GM23338 (cell line): ENCODE data around the gene EMSY. TPM values are rescaled to one million over a fixed set of nuclear protein-coding genes. Genes with fewer than 3 reads are reported as not detected.

Experiments used
- ATAC-seq: fragments of 200-7000 bp; cut with Tn5 transposase; 3 replicates; pipeline ENCODE4 v1.9.1; 2020
- DNase-seq: peaks from one replicate; pipeline ENCODE4 v3.0.0-alpha.2; 2015; ENCODE audit warnings: low spot score
- H2AFZ ChIP-seq: fragments of 200-600 bp; sonication (generic); 2 replicates; pipeline ENCODE4 v1.8.0; 2016; ENCODE audit warnings: antibody characterized with exemption, mild to moderate bottlenecking, moderate library complexity
- H3F3A ChIP-seq: fragments of 200-600 bp; sonication (generic); replicated peaks from 2 replicates; pipeline ENCODE4 v1.8.0; 2017; ENCODE audit warnings: antibody characterized with exemption, mixed run types, low read depth
- H3K27ac ChIP-seq: fragments of 200-600 bp; sonication (generic); 2 replicates; pipeline ENCODE4 v1.6.1; 2016; ENCODE audit warnings: low read depth
- H3K27me3 ChIP-seq: fragments of 200-600 bp; sonication (generic); 2 replicates; pipeline ENCODE4 v1.8.0; 2016; ENCODE audit warnings: mild to moderate bottlenecking, mixed run types, moderate library complexity; ENCODE audit not compliant: insufficient read depth
- H3K36me3 ChIP-seq: fragments of 200-600 bp; sonication (generic); 2 replicates; pipeline ENCODE4 v1.8.0; 2016; ENCODE audit warnings: mild to moderate bottlenecking; ENCODE audit not compliant: insufficient read depth
- H3K4me1 ChIP-seq: fragments of 200-600 bp; sonication (generic); 2 replicates; pipeline ENCODE4 v1.8.0; 2016; ENCODE audit warnings: mild to moderate bottlenecking, moderate library complexity; ENCODE audit not compliant: insufficient read depth
- H3K4me2 ChIP-seq: fragments of 200-600 bp; sonication (generic); 2 replicates; pipeline ENCODE4 v1.7.1; 2017; ENCODE audit warnings: mixed run types
- H3K4me3 ChIP-seq: fragments of 200-600 bp; sonication (generic); 2 replicates; pipeline ENCODE4 v1.6.1; 2016; ENCODE audit warnings: mixed run types
- H3K79me2 ChIP-seq: fragments of 200-600 bp; sonication (generic); replicated peaks from 2 replicates; pipeline ENCODE4 v1.8.0; 2017; ENCODE audit warnings: mild to moderate bottlenecking; ENCODE audit not compliant: insufficient read depth
- H3K9me2 ChIP-seq: fragments of 200-600 bp; sonication (generic); 2 replicates; pipeline ENCODE4 v1.8.0; 2017; ENCODE audit not compliant: insufficient read depth
- H4K20me1 ChIP-seq: fragments of 200-600 bp; sonication (generic); replicated peaks from 2 replicates; pipeline ENCODE4 v1.8.0; 2017; ENCODE audit warnings: mild to moderate bottlenecking; ENCODE audit not compliant: insufficient read depth
- H3K27ac Mint-ChIP-seq: 2 replicates; pipeline ENCODE4 v1.8.0; 2020; ENCODE audit warnings: inconsistent platforms, mild to moderate bottlenecking, moderate library complexity, mixed read lengths
- H3K27me3 Mint-ChIP-seq: 3 replicates; pipeline ENCODE4 v1.8.0; 2022; ENCODE audit warnings: low read depth, mild to moderate bottlenecking, moderate library complexity, mixed read lengths, inconsistent platforms; ENCODE audit not compliant: insufficient read depth, poor library complexity
- H3K36me3 Mint-ChIP-seq: 3 replicates; pipeline ENCODE4 v1.8.0; 2021; ENCODE audit warnings: low read depth, mild to moderate bottlenecking, inconsistent platforms, moderate library complexity, mixed read lengths
- H3K4me1 Mint-ChIP-seq: 3 replicates; pipeline ENCODE4 v1.8.0; 2020; ENCODE audit warnings: mild to moderate bottlenecking, inconsistent platforms, mixed read lengths
- H3K4me3 Mint-ChIP-seq: 3 replicates; pipeline ENCODE4 v1.8.0; 2021; ENCODE audit warnings: moderate library complexity, mild to moderate bottlenecking, inconsistent platforms, mixed read lengths
- H3K9me3 Mint-ChIP-seq: 3 replicates; pipeline ENCODE4 v1.8.0; 2020; ENCODE audit warnings: moderate library complexity, mild to moderate bottlenecking, inconsistent platforms, mixed read lengths
- CREB1 ChIP-seq: fragments of 250-450 bp; sonication (Bioruptor Pico); IDR thresholded peaks from 2 replicates; pipeline ENCODE4 v1.5.0; 2020; ENCODE audit warnings: low read depth, mild to moderate bottlenecking, moderate library complexity
- CTCF ChIP-seq, 2 experiments: fragments of 200-600 bp in 1 of 2; sonication (generic) in 1 of 2; conservative IDR thresholded peaks; 2 replicates each; pipeline versions ENCODE4 v1.5.1 to v1.6.1; 2016 to 2017; ENCODE audit warnings: antibody characterized with exemption in 2 of 2, low read depth in 2 of 2, mild to moderate bottlenecking in 2 of 2, moderate library complexity in 1 of 2
- EZH2 ChIP-seq: fragments of 200-600 bp; sonication (generic); IDR thresholded peaks from one replicate; pipeline ENCODE4 v1.8.0; 2017; ENCODE audit warnings: antibody characterized with exemption, mild to moderate bottlenecking, low read depth; ENCODE audit not compliant: unreplicated experiment
- EZH2phosphoT487 ChIP-seq: fragments of 200-600 bp; sonication (generic); IDR thresholded peaks from one replicate; pipeline ENCODE4 v1.8.1; 2018; ENCODE audit warnings: antibody characterized with exemption; ENCODE audit not compliant: unreplicated experiment
- JUNB ChIP-seq: IDR thresholded peaks from one replicate; pipeline ENCODE4 v1.6.1; 2016; ENCODE audit warnings: antibody characterized with exemption; ENCODE audit not compliant: unreplicated experiment
- NANOG ChIP-seq: IDR thresholded peaks from 2 replicates; pipeline ENCODE4 v1.6.1; 2016; ENCODE audit warnings: antibody characterized with exemption, borderline replicate concordance
- POLR2AphosphoS5 ChIP-seq: IDR thresholded peaks from 2 replicates; pipeline ENCODE4 v1.6.1; 2016; ENCODE audit warnings: antibody characterized with exemption, low read depth
- STAT1 ChIP-seq: IDR thresholded peaks from one replicate; pipeline ENCODE4 v1.6.1; 2016; ENCODE audit warnings: antibody characterized with exemption; ENCODE audit not compliant: unreplicated experiment
- ZNF114 ChIP-seq: fragments of 250-450 bp; sonication (Bioruptor Pico); IDR thresholded peaks from 2 replicates; pipeline ENCODE4 v1.5.0; 2020; ENCODE audit warnings: mild to moderate bottlenecking, moderate library complexity
- ZNF331 ChIP-seq: fragments of 250-450 bp; sonication (Bioruptor Pico); IDR thresholded peaks from 2 replicates; pipeline ENCODE4 v1.5.0; 2020; ENCODE audit warnings: low read depth, mild to moderate bottlenecking, moderate library complexity
- polyA plus RNA-seq: library from polyadenylated mRNA; unstranded; fragments of >200 nt; fragmentation: Nextera tagmentation; extraction: Ambion mirVana; gene quantifications from 2 replicates; pipeline ENCODE4 v1.2.1, GENCODE V29; 2016
- total RNA-seq: library from RNA; depleted of rRNA; stranded (reverse); fragments of >200 nt; shearing (Covaris generic); gene quantifications from 2 replicates; pipeline ENCODE4 v1.2.3, GENCODE V29; 2014
- TF ChIP-seq, protein P1 (sequence below): IDR thresholded peaks from one replicate; pipeline ENCODE4 v1.6.1; 2018; ENCODE audit warnings: antibody characterized with exemption; ENCODE audit not compliant: unreplicated experiment
- TF ChIP-seq, protein P2 (sequence below): fragments of 250-450 bp; sonication (Bioruptor Pico); IDR thresholded peaks from 2 replicates; pipeline ENCODE4 v1.5.0; 2020; ENCODE audit warnings: mild to moderate bottlenecking, moderate library complexity
- TF ChIP-seq, protein P3 (sequence below): IDR thresholded peaks from 2 replicates; pipeline ENCODE4 v1.6.1; 2016; ENCODE audit warnings: antibody characterized with exemption

EMSY gene
- total and polyA plus RNA-seq, 2 experiments from 2014 or later: 25.0 to 46.9 TPM

GRCh38 chr11:76424891-76425290 lies 19.9 kb upstream of the EMSY start (continued):
- TF ChIP-seq EZH2: no peak

DNA sequence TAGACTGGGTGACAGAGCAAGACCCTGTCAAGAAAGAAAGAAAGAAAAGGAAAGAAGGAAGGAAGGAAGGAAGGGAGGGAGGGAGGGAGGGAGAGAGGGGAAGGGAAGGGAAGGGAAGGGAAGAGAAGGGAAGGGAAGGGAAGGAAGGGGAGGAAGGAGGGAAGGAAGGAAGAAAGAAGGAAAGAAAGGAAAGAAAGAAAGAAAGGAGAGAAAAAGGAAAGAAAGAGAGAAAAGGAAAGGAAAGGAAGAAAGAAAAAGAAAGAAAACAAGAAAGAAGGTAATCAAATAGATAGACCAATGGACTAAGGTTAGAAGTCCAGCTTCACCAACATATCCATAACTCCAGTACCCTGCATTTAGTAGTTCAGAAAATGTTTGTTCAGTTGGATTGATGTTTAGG lies 18.2 kb upstream of the EMSY start:
- Histone ChIP-seq H2AFZ (no peak overlapping the region), H4K20me1 (no peaks in the 10 kb centered on the region), H3K9me2 (no peaks in the 10 kb centered on the region), H3K27ac (no peak overlapping the region), H3K4me2 (no peak overlapping the region), H3K4me1 (no peaks in the 10 kb centered on the region), H3F3A (no peaks in the 10 kb centered on the region), H3K79me2 (no peaks in the 10 kb centered on the region), H3K4me3 (no peak overlapping the region), H3K27me3 (no peaks in the 10 kb centered on the region), H3K36me3 (no peaks in the 10 kb centered on the region)
- H3K36me3 Mint-ChIP-seq: no peaks in the 10 kb centered on the region
- no peak overlapping the region for H3K4me3 Mint-ChIP-seq
- no peak overlapping the region for H3K27ac Mint-ChIP-seq
- TF ChIP-seq POLR2AphosphoS5: no peak
- TF ChIP-seq CREB1 (CRISPR knock-in tag): no peak
- TF ChIP-seq EZH2phosphoT487: no peak
- TF ChIP-seq ZNF331: no peak
- no peak for TF ChIP-seq EZH2
- no peak for TF ChIP-seq STAT1
- TF ChIP-seq ZNF114 (CRISPR knock-in tag): no peak
- TF ChIP-seq, protein P1, sequence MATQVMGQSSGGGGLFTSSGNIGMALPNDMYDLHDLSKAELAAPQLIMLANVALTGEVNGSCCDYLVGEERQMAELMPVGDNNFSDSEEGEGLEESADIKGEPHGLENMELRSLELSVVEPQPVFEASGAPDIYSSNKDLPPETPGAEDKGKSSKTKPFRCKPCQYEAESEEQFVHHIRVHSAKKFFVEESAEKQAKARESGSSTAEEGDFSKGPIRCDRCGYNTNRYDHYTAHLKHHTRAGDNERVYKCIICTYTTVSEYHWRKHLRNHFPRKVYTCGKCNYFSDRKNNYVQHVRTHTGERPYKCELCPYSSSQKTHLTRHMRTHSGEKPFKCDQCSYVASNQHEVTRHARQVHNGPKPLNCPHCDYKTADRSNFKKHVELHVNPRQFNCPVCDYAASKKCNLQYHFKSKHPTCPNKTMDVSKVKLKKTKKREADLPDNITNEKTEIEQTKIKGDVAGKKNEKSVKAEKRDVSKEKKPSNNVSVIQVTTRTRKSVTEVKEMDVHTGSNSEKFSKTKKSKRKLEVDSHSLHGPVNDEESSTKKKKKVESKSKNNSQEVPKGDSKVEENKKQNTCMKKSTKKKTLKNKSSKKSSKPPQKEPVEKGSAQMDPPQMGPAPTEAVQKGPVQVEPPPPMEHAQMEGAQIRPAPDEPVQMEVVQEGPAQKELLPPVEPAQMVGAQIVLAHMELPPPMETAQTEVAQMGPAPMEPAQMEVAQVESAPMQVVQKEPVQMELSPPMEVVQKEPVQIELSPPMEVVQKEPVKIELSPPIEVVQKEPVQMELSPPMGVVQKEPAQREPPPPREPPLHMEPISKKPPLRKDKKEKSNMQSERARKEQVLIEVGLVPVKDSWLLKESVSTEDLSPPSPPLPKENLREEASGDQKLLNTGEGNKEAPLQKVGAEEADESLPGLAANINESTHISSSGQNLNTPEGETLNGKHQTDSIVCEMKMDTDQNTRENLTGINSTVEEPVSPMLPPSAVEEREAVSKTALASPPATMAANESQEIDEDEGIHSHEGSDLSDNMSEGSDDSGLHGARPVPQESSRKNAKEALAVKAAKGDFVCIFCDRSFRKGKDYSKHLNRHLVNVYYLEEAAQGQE: no peak
- TF ChIP-seq JUNB: no peak
- TF ChIP-seq CTCF (conservative IDR thresholded peaks at IDR 0.05; ENCODE audit: low read depth in 2 of 2): no peak
- TF ChIP-seq, protein P2, sequence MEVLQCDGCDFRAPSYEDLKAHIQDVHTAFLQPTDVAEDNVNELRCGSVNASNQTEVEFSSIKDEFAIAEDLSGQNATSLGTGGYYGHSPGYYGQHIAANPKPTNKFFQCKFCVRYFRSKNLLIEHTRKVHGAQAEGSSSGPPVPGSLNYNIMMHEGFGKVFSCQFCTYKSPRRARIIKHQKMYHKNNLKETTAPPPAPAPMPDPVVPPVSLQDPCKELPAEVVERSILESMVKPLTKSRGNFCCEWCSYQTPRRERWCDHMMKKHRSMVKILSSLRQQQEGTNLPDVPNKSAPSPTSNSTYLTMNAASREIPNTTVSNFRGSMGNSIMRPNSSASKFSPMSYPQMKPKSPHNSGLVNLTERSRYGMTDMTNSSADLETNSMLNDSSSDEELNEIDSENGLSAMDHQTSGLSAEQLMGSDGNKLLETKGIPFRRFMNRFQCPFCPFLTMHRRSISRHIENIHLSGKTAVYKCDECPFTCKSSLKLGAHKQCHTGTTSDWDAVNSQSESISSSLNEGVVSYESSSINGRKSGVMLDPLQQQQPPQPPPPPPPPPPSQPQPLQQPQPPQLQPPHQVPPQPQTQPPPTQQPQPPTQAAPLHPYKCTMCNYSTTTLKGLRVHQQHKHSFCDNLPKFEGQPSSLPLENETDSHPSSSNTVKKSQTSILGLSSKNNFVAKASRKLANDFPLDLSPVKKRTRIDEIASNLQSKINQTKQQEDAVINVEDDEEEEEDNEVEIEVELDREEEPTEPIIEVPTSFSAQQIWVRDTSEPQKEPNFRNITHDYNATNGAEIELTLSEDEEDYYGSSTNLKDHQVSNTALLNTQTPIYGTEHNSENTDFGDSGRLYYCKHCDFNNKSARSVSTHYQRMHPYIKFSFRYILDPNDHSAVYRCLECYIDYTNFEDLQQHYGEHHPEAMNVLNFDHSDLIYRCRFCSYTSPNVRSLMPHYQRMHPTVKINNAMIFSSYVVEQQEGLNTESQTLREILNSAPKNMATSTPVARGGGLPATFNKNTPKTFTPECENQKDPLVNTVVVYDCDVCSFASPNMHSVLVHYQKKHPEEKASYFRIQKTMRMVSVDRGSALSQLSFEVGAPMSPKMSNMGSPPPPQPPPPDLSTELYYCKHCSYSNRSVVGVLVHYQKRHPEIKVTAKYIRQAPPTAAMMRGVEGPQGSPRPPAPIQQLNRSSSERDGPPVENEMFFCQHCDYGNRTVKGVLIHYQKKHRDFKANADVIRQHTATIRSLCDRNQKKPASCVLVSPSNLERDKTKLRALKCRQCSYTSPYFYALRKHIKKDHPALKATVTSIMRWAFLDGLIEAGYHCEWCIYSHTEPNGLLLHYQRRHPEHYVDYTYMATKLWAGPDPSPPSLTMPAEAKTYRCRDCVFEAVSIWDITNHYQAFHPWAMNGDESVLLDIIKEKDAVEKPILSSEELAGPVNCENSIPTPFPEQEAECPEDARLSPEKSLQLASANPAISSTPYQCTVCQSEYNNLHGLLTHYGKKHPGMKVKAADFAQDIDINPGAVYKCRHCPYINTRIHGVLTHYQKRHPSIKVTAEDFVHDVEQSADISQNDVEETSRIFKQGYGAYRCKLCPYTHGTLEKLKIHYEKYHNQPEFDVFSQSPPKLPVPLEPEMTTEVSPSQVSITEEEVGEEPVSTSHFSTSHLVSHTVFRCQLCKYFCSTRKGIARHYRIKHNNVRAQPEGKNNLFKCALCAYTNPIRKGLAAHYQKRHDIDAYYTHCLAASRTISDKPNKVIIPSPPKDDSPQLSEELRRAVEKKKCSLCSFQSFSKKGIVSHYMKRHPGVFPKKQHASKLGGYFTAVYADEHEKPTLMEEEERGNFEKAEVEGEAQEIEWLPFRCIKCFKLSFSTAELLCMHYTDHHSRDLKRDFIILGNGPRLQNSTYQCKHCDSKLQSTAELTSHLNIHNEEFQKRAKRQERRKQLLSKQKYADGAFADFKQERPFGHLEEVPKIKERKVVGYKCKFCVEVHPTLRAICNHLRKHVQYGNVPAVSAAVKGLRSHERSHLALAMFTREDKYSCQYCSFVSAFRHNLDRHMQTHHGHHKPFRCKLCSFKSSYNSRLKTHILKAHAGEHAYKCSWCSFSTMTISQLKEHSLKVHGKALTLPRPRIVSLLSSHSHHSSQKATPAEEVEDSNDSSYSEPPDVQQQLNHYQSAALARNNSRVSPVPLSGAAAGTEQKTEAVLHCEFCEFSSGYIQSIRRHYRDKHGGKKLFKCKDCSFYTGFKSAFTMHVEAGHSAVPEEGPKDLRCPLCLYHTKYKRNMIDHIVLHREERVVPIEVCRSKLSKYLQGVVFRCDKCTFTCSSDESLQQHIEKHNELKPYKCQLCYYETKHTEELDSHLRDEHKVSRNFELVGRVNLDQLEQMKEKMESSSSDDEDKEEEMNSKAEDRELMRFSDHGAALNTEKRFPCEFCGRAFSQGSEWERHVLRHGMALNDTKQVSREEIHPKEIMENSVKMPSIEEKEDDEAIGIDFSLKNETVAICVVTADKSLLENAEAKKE: no peak
- TF ChIP-seq, protein P3, sequence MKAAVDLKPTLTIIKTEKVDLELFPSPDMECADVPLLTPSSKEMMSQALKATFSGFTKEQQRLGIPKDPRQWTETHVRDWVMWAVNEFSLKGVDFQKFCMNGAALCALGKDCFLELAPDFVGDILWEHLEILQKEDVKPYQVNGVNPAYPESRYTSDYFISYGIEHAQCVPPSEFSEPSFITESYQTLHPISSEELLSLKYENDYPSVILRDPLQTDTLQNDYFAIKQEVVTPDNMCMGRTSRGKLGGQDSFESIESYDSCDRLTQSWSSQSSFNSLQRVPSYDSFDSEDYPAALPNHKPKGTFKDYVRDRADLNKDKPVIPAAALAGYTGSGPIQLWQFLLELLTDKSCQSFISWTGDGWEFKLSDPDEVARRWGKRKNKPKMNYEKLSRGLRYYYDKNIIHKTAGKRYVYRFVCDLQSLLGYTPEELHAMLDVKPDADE: no peak
- no peak for TF ChIP-seq NANOG
- H3K9me3 Mint-ChIP-seq: no peaks in the 10 kb centered on the region
- peaks cover 4% of the 10 kb centered on the region; the same call in 1 of the 3 replicates for H3K4me1 Mint-ChIP-seq
- DNase-seq (no peak), ATAC-seq (no peak)
- H3K27me3 Mint-ChIP-seq: no peaks in the 10 kb centered on the region
